Tibial nerve (tissue), 4 donors: ENCODE data around the gene PTPRG.

ENCODE experiments used
- EP300 ChIP-seq, 2 donors: sonication (generic); formaldehyde crosslinking; IDR thresholded peaks; one replicate each; pipeline ENCODE4 v1.6.1; 2017; ENCODE audit warnings: antibody characterized with exemption in 2 of 2, mild to moderate bottlenecking in 1 of 2
- TF ChIP-seq, protein P1 (sequence below), 5 experiments: fragments of 200-600 bp in 3 of 5; fragments of 450-650 bp in 2 of 5; sonication (generic) in 3 of 5; IDR thresholded peaks; one replicate each; pipeline ENCODE4 v1.5.1; 2016 to 2019; ENCODE audit warnings: antibody characterized with exemption in 5 of 5, mild to moderate bottlenecking in 3 of 5, moderate library complexity in 2 of 5

DNA sequence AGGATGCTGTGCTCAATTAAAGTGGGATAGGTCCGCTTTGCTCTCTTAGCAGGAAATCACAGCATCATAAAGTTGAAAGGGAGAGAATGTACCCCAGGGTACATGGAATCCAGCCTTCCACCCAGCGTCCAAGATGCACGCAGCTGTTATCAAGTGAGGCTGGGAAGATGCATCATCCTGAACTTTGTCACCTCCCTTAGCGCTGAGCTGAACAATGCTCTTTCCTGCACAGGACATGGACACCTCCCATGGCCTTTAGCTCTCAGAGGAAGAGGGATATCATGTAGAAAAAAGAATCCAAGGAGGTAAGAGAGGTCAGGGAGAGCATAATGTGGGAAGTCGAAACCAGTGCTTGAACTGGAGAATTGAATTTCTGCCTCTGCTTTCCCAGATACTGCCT, 619.1 kb downstream of the PTPRG start:
- TF ChIP-seq EP300 (IDR thresholded peaks at IDR 0.05), result no peak
- TF ChIP-seq, protein P1, sequence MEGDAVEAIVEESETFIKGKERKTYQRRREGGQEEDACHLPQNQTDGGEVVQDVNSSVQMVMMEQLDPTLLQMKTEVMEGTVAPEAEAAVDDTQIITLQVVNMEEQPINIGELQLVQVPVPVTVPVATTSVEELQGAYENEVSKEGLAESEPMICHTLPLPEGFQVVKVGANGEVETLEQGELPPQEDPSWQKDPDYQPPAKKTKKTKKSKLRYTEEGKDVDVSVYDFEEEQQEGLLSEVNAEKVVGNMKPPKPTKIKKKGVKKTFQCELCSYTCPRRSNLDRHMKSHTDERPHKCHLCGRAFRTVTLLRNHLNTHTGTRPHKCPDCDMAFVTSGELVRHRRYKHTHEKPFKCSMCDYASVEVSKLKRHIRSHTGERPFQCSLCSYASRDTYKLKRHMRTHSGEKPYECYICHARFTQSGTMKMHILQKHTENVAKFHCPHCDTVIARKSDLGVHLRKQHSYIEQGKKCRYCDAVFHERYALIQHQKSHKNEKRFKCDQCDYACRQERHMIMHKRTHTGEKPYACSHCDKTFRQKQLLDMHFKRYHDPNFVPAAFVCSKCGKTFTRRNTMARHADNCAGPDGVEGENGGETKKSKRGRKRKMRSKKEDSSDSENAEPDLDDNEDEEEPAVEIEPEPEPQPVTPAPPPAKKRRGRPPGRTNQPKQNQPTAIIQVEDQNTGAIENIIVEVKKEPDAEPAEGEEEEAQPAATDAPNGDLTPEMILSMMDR (IDR thresholded peaks at IDR 0.05), result no peak
